ENCODE measurements around the gene FRAS1.

- no peak for TF ChIP-seq NR2F6 (CRISPR knock-in tag; IDR thresholded peaks at IDR 0.05)
- TF ChIP-seq MYC (IDR thresholded peaks at IDR 0.05; ENCODE audit: low read depth, low read length): no peak
- TF ChIP-seq MYC (CRISPR knock-in tag; IDR thresholded peaks at IDR 0.05; ENCODE audit: borderline replicate concordance, low read depth): no peak
- no peak for TF ChIP-seq HDGF (IDR thresholded peaks at IDR 0.05)
- no peak for TF ChIP-seq BRF2 (IDR thresholded peaks at IDR 0.05; ENCODE audit: borderline replicate concordance, insufficient read depth, insufficient read length)
- TF ChIP-seq GABPA (tag; conservative IDR thresholded peaks at IDR 0.05; ENCODE audit: low read depth): no peak
- no peak for TF ChIP-seq NFE2L1 (tag; IDR thresholded peaks at IDR 0.05; ENCODE audit: borderline replicate concordance, low read depth)
- TF ChIP-seq BCL6 (CRISPR knock-in tag; IDR thresholded peaks at IDR 0.05): no peak
- TF ChIP-seq ARID1B (IDR thresholded peaks at IDR 0.05): no peak
- no peak for TF ChIP-seq TCF7 (IDR thresholded peaks at IDR 0.05; ENCODE audit: borderline replicate concordance)
- no peak for TF ChIP-seq REST (IDR thresholded peaks at IDR 0.05; ENCODE audit: borderline replicate concordance)
- no peak for TF ChIP-seq REST (CRISPR knock-in tag; IDR thresholded peaks at IDR 0.05; ENCODE audit: low read depth)
- no peak for TF ChIP-seq SP1 (CRISPR knock-in tag; IDR thresholded peaks at IDR 0.05)
- no peak for TF ChIP-seq IRF9 (tag; IDR thresholded peaks at IDR 0.05)
These were observed 407.1 kb downstream of the FRAS1 start for GRCh38 chr4:78464265-78464664.
